Measurements from ENCODE around the gene SURF1. TPM values are rescaled to one million over a fixed set of nuclear protein-coding genes. Genes with fewer than 3 reads are reported as not detected.

SURF1 gene
- total RNA-seq (2022) = 54.9 and 57.5 TPM in 2 replicates
- percentile 69 among the genes with signal in this experiment for Bru-seq, nascent RNA
- percentile 66 among the genes with signal in this experiment for BruChase-seq, experiment 1, labeled RNA remaining after a 2-hour chase
- percentile 79 among the genes with signal in this experiment for BruChase-seq, experiment 2, labeled RNA remaining after a 6-hour chase
- long read RNA-seq, transcript SURF1-201 (9 exons, 1,093 nt) = major isoform, 78 of 98 reads
- long read RNA-seq, transcript SURF1-205 (8 exons, 991 nt) = minor isoform, 7 of 98 reads
- long read RNA-seq, partial matches to known transcripts = 3 of 98 reads
- long read RNA-seq, other reads (novel, unspliced or antisense) = 9 of 98 reads

DNA sequence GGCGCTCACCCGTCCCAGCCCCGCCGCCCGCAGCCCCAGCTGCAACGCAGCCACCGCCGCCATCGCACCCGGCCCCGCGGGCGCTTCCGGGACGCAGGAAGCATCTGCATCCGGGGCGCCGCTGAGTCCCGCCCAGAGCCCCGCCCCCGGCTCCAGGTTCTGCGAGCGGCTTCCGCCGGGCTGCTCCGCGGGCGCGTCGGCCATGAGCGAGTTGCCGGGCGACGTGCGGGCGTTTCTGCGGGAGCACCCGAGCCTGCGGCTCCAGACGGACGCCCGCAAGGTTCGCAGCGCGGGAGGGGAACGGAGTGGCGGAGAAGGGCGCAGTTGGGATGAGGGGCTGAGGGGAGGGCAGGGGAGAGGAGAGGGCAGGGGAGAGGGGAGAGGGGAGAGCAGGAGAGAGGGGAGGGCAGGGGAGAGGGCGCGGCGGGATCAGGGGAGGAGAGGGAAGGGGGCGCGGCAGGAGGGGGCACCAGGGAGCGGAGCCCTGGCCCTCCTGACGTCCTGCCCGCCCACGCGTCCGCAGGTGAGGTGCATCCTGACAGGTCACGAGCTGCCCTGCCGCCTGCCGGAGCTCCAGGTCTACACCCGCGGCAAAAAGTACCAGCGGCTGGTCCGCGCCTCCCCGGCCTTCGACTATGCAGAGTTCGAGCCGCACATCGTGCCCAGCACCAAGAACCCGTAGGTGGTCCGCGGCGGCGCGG is at the start of gene SURF1, which contains the start of gene SURF2:
Gene SURF1, minus strand, starts transcription at position 97 of the 701 bp plus-strand sequence. Its CDS starts 34 bp downstream, at position 63.
Gene SURF2, plus strand, starts transcription at position 160 of the 701 bp plus-strand sequence. Its CDS starts 43 bp downstream, at position 203.
- DNase-seq = peak; percentile 86 to 93
- no TSS peak for BruUV-seq (replicated peaks)
- no peaks in the 10 kb centered on the region for H3K27me3 ChIP-seq (replicated peaks; ENCODE audit: control insufficient read depth, insufficient read depth, low read length)

GRCh38 chr9:133405508-133406438 is 49.5 kb upstream of the SURF1 start:
- Mint-ChIP-seq H3K4me3 (ENCODE audit: unreplicated experiment) (no peak overlapping the region), H3K36me3 (ENCODE audit: insufficient read depth, unreplicated experiment) (peaks cover 63% of the 10 kb centered on the region)
- CTCF ChIA-PET = interaction anchor here (1.7 kb wide), 1 partner anchor 49 kb away, joined by 3 read pairs; no protein-coding TSS in a partner anchor

More for the DNA sequence above, at the start of gene SURF1, which contains the start of gene SURF2:
- ChIA-PET CTCF (interaction anchor here (0.6 to 1.8 kb wide), 14 partner anchors 9 to 782 kb away, joined by 3 to 9 read pairs (median 3); partner anchors contain the start of genes MED22 and RPL7A), POLR2A (interaction anchor here (0.6 to 1.5 kb wide), 3 partner anchors 8 to 103 kb away, joined by 3 to 13 read pairs (median 5); partner anchors contain the start of genes MED22, RPL7A and SURF6)
- Mint-ChIP-seq H3K36me3 (ENCODE audit: insufficient read depth, unreplicated experiment) (peaks cover 93% of the 10 kb centered on the region), H3K4me3 (ENCODE audit: unreplicated experiment) (peak within 1 kb of the TSS; percentile 86), H3K27me3 (ENCODE audit: insufficient read depth, unreplicated experiment) (no peaks in the 10 kb centered on the region), H3K4me1 (ENCODE audit: low read depth, unreplicated experiment) (peaks cover 20% of the 10 kb centered on the region), H3K27ac (ENCODE audit: unreplicated experiment) (peak within 1 kb of the TSS; percentile 88), H3K9me3 (ENCODE audit: unreplicated experiment) (no peaks in the 10 kb centered on the region)
- Histone ChIP-seq H3K9me3 (no peaks in the 10 kb centered on the region), H3K4me3 (ENCODE audit: low read depth, low read length) (peak within 1 kb of the TSS; percentile 62), H3K36me3 (ENCODE audit: control insufficient read depth, insufficient read depth, low read length) (peaks cover 7% of the 10 kb centered on the region), H3K4me1 (peaks cover 14% of the 10 kb centered on the region)
- intact Hi-C loops (cut with micrococcal nuclease; ENCODE audit: unreplicated experiment) = loop anchor here (2.0 kb wide), 2 partner anchors 20 to 38 kb away; partner anchors contain the start of genes STKLD1 and SURF4
- peak in 1 of 2 experiments; percentile 52 for TF ChIP-seq CTCF (IDR thresholded peaks at IDR 0.05; ENCODE audit: insufficient read depth in 1 of 2, low read depth in 1 of 2, low read length in 1 of 2, severe bottlenecking in 1 of 2, unreplicated experiment in 1 of 2)

More at GRCh38 chr9:133405508-133406438, 49.5 kb upstream of the SURF1 start:
- Mint-ChIP-seq H3K27ac (ENCODE audit: unreplicated experiment) (no peak overlapping the region), H3K27me3 (ENCODE audit: insufficient read depth, unreplicated experiment) (no peaks in the 10 kb centered on the region), H3K9me3 (ENCODE audit: unreplicated experiment) (no peaks in the 10 kb centered on the region), H3K4me1 (ENCODE audit: low read depth, unreplicated experiment) (no peaks in the 10 kb centered on the region)
- Histone ChIP-seq H3K4me3 (ENCODE audit: low read depth, low read length) (no peak overlapping the region), H3K27me3 (replicated peaks; ENCODE audit: control insufficient read depth, insufficient read depth, low read length) (no peaks in the 10 kb centered on the region), H3K9me3 (no peaks in the 10 kb centered on the region), H3K4me1 (no peaks in the 10 kb centered on the region), H3K36me3 (ENCODE audit: control insufficient read depth, insufficient read depth, low read length) (peaks cover 2% of the 10 kb centered on the region; the same call in 1 of the 2 replicates)
- POLR2A ChIA-PET = no interaction called here
- DNase-seq = no peak
- intact Hi-C loops (cut with micrococcal nuclease; ENCODE audit: unreplicated experiment) = loop anchor here (1.0 kb wide), 1 partner anchor 81 kb away; no protein-coding TSS in a partner anchor
- no peak for TF ChIP-seq CTCF (IDR thresholded peaks at IDR 0.05; ENCODE audit: insufficient read depth in 1 of 2, low read depth in 1 of 2, low read length in 1 of 2, severe bottlenecking in 1 of 2, unreplicated experiment in 1 of 2)
- no TSS peak for BruUV-seq (replicated peaks)

All from Caco-2 (cell line).